Activated T-cell treated with anti-CD3 and anti-CD28 coated beads, Interleukin-2, amount 50 U/mL, for 4 hours (primary cell): ENCODE measurements around the gene TIMM50. TPM values are rescaled to one million over a fixed set of nuclear protein-coding genes. Genes with fewer than 3 reads are reported as not detected.

Source experiments
- ATAC-seq, 2 donors: fragments of 200-7000 bp; cut with Tn5 transposase; one replicate each; pipeline ENCODE4 v1.10.0; 2021
- DNase-seq: peaks from one replicate; pipeline ENCODE4 v3.0.0-alpha.2; 2020
- H3K27me3 Mint-ChIP-seq: one replicate; pipeline ENCODE4 v1.8.0; 2021; ENCODE audit warnings: low read depth, mixed read lengths
- H3K36me3 Mint-ChIP-seq: one replicate; pipeline ENCODE4 v1.8.0; 2022; ENCODE audit warnings: mixed read lengths; ENCODE audit not compliant: insufficient read depth
- H3K4me1 Mint-ChIP-seq: one replicate; pipeline ENCODE4 v1.8.0; 2021; ENCODE audit warnings: low read depth, mixed read lengths
- H3K4me3 Mint-ChIP-seq: one replicate; pipeline ENCODE4 v1.8.0; 2021; ENCODE audit warnings: mild to moderate bottlenecking, moderate library complexity, mixed read lengths
- H3K9me3 Mint-ChIP-seq: one replicate; pipeline ENCODE4 v1.8.0; 2021; ENCODE audit warnings: mixed read lengths
- total RNA-seq, 3 donors: library from RNA; stranded (reverse); gene quantifications; one replicate each; pipeline ENCODE4 v1.2.1, GENCODE V29; 2021

TIMM50 gene
- total RNA-seq, 3 donors from 2014 or later: 192 to 211 (median 195) TPM

GRCh38 chr19:39501340-39501739, 20.7 kb downstream of the TIMM50 start:
- H3K36me3 Mint-ChIP-seq: no peaks in the 10 kb centered on the region
- no peak overlapping the region for H3K4me3 Mint-ChIP-seq
- H3K4me1 Mint-ChIP-seq: peaks cover 18% of the 10 kb centered on the region
- no peaks in the 10 kb centered on the region for H3K9me3 Mint-ChIP-seq
- ATAC-seq (no peak), DNase-seq (no peak)
- peaks cover 68% of the 10 kb centered on the region for H3K27me3 Mint-ChIP-seq

GRCh38 chr19:39502640-39503417, 22.2 kb downstream of the TIMM50 start:
- peak; percentile 53 to 60 for ATAC-seq
- Mint-ChIP-seq H3K9me3 (no peaks in the 10 kb centered on the region), H3K4me3 (no peak overlapping the region), H3K27me3 (peaks cover 70% of the 10 kb centered on the region), H3K36me3 (no peaks in the 10 kb centered on the region), H3K4me1 (peaks cover 28% of the 10 kb centered on the region)
- peak; percentile 75 for DNase-seq

- DNase-seq (no peak), ATAC-seq (no peak)
- Mint-ChIP-seq H3K27me3 (peaks cover 56% of the 10 kb centered on the region), H3K9me3 (no peaks in the 10 kb centered on the region), H3K4me1 (peaks cover 18% of the 10 kb centered on the region), H3K36me3 (no peaks in the 10 kb centered on the region), H3K4me3 (peak overlapping the region; percentile 2)
These were observed 25.9 kb downstream of the TIMM50 start for GRCh38 chr19:39506598-39506943.

DNA sequence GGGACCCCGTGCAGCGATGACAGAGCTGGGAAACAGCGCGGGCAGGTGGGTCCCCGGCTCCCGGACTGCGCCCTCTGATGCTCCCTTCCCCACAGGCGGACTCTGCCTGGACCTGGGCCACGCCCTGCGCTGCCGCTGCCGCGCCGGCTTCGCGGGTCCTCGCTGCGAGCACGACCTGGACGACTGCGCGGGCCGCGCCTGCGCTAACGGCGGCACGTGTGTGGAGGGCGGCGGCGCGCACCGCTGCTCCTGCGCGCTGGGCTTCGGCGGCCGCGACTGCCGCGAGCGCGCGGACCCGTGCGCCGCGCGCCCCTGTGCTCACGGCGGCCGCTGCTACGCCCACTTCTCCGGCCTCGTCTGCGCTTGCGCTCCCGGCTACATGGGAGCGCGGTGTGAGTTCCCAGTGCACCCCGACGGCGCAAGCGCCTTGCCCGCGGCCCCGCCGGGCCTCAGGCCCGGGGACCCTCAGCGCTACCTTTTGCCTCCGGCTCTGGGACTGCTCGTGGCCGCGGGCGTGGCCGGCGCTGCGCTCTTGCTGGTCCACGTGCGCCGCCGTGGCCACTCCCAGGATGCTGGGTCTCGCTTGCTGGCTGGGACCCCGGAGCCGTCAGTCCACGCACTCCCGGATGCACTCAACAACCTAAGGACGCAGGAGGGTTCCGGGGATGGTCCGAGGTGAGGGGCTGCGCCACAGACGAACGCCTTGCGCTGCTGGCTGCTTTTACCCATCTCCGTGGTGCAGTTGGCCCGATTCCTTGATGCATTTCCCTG, 26.5 kb downstream of the TIMM50 start:
- H3K4me3 Mint-ChIP-seq: peak overlapping the region; percentile 68
- H3K27me3 Mint-ChIP-seq: peaks cover 56% of the 10 kb centered on the region
- DNase-seq (peak; percentile 17), ATAC-seq (peak; percentile 80 to 86)
- peaks cover 18% of the 10 kb centered on the region for H3K4me1 Mint-ChIP-seq
- no peaks in the 10 kb centered on the region for H3K9me3 Mint-ChIP-seq
- H3K36me3 Mint-ChIP-seq: no peaks in the 10 kb centered on the region

DNA sequence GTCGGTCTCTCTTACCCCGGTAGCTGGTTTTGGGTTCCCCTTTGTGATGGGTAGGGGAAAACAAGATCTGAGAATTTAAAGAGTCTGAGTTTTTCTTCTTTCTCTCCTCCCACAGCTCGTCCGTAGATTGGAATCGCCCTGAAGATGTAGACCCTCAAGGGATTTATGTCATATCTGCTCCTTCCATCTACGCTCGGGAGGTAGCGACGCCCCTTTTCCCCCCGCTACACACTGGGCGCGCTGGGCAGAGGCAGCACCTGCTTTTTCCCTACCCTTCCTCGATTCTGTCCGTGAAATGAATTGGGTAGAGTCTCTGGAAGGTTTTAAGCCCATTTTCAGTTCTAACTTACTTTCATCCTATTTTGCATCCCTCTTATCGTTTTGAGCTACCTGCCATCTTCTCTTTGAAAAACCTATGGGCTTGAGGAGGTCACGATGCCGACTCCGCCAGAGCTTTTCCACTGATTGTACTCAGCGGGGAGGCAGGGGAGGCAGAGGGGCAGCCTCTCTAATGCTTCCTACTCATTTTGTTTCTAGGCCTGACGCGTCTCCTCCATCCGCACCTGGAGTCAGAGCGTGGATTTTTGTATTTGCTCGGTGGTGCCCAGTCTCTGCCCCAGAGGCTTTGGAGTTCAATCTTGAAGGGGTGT, 27.2 kb downstream of the TIMM50 start:
- H3K9me3 Mint-ChIP-seq: no peaks in the 10 kb centered on the region
- ATAC-seq: no peak
- no peak for DNase-seq
- H3K4me1 Mint-ChIP-seq: peaks cover 18% of the 10 kb centered on the region
- peak overlapping the region; percentile 68 for H3K4me3 Mint-ChIP-seq
- peaks cover 61% of the 10 kb centered on the region for H3K27me3 Mint-ChIP-seq
- no peaks in the 10 kb centered on the region for H3K36me3 Mint-ChIP-seq

DNA sequence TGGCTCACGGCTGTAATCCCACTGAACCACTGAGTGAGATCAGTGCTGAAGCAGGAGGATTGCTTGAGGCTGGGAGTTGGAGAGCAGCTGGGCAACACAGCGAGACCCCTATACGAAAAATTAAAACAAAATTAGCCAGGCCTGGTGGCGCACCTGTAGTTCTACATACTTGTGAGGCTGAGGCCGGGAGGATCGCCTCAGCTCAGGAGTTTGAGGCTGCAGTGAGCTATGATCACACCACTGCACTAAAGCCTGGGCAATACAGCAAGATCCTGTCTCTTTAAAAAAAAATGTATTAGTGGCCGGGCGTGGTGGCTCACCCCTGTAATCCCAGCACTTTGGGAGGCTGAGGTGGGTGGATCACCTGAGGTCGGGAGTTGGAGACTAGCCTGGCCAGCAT, 28.0 kb downstream of the TIMM50 start:
- peaks cover 58% of the 10 kb centered on the region for H3K27me3 Mint-ChIP-seq
- no peak for DNase-seq
- no peak for ATAC-seq
- no peaks in the 10 kb centered on the region for H3K36me3 Mint-ChIP-seq
- no peak overlapping the region for H3K4me3 Mint-ChIP-seq
- H3K9me3 Mint-ChIP-seq: no peaks in the 10 kb centered on the region
- H3K4me1 Mint-ChIP-seq: peaks cover 14% of the 10 kb centered on the region

DNA sequence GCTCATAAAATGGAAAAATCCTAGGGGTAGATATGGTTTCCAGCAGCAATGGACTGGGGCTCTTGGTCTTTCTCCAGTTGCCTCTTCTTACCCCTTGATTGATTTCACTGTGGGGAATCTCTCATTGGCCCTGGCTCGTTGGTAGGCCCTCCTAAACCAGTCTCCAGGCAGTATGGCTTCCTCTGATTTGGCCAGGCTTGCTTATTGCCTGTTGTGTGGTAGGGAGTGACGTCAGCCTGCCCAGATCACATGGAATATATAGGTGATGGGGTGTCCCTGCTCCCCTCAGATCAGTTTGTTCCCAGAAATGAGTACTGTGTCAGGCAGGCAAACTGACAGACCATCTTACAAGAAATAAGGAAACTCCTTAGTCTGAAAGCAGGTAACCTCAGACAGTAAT, 28.6 kb downstream of the TIMM50 start:
- Mint-ChIP-seq H3K4me1 (peaks cover 14% of the 10 kb centered on the region), H3K9me3 (no peaks in the 10 kb centered on the region), H3K36me3 (no peaks in the 10 kb centered on the region), H3K4me3 (no peak overlapping the region), H3K27me3 (peaks cover 57% of the 10 kb centered on the region)
- ATAC-seq (no peak), DNase-seq (no peak)

DNA sequence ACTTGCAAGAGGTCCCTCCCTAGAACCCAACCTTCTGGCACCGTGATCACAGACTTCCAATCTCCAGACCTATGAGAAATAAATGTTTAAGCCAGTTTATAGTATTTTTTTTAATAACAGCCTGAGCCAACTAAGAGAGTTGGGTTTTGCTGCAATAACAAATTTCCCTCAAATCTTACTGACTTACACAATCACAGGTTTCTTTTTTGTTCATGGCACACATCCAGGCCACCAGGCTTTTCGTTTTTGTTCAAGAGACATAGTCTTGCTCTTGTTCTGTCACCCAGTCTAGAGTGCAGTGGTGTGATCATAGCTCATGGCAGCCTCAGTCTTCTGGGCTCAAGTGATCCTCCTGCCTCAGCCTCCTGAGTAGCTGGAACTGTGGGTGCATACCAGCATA, 32.4 kb downstream of the TIMM50 start:
- peaks cover 2% of the 10 kb centered on the region for H3K36me3 Mint-ChIP-seq
- H3K9me3 Mint-ChIP-seq: no peaks in the 10 kb centered on the region
- no peak overlapping the region for H3K4me3 Mint-ChIP-seq
- DNase-seq (no peak), ATAC-seq (no peak)
- H3K27me3 Mint-ChIP-seq: peaks cover 64% of the 10 kb centered on the region
- peaks cover 15% of the 10 kb centered on the region for H3K4me1 Mint-ChIP-seq

DNA sequence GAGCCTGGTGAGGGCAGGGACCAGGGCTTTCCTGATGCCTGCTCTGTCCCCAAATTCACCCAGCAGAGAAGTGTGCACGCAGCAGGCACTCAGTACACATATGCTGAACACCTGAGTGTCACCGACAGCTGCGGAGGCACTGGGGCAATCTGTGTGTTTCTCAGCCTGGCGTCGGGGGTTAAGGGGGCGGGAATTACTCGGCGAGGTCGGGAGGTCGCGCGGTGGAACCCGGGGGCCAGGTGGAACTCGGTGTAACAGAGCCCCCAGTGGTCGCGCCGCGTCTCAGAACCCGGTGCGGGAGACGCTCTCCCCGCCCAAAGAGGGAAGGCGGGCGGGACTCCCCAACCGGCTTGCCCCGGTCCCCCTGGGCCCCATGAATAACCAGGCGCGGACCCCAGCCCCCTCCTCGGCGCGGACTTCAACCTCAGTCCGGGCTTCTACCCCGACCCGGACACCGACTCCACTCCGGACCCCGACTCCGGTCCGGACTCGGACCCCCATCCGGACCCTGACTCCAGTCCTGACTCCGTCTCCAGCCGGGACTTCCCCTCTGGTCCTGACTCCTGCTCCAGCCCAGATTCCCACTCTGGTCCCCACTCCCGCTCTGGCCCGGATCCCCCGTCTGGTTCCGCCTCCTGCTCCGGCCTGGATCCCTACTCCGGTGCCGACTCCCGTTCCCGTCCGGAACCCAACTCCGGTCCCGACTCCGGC, 34.4 kb downstream of the TIMM50 start, which contains the start of gene SELENOV:
Gene SELENOV, plus strand, starts transcription at position 300 of the 711 bp plus-strand sequence. Its CDS starts 74 bp downstream, at position 374.
- ATAC-seq: peak; percentile 74 to 78
- H3K4me3 Mint-ChIP-seq: peak within 1 kb of the TSS; percentile 70
- DNase-seq: no peak
- H3K27me3 Mint-ChIP-seq: peaks cover 58% of the 10 kb centered on the region
- peaks cover 2% of the 10 kb centered on the region for H3K36me3 Mint-ChIP-seq
- no peaks in the 10 kb centered on the region for H3K9me3 Mint-ChIP-seq
- peaks cover 12% of the 10 kb centered on the region for H3K4me1 Mint-ChIP-seq

- H3K4me1 Mint-ChIP-seq: peaks cover 12% of the 10 kb centered on the region
- peak; percentile 18 for DNase-seq
These were observed 35.0 kb downstream of the TIMM50 start for GRCh38 chr19:39515551-39516191.

GRCh38 chr19:39516270-39516669, 35.6 kb downstream of the TIMM50 start:
- ATAC-seq (no peak), DNase-seq (no peak)
- no peaks in the 10 kb centered on the region for H3K9me3 Mint-ChIP-seq
- H3K4me1 Mint-ChIP-seq: peaks cover 12% of the 10 kb centered on the region
- peaks cover 58% of the 10 kb centered on the region for H3K27me3 Mint-ChIP-seq
- H3K36me3 Mint-ChIP-seq: peaks cover 2% of the 10 kb centered on the region
- H3K4me3 Mint-ChIP-seq: peak overlapping the region; percentile 59

More at GRCh38 chr19:39515551-39516191, 35.0 kb downstream of the TIMM50 start:
- Mint-ChIP-seq H3K27me3 (peaks cover 58% of the 10 kb centered on the region), H3K9me3 (no peaks in the 10 kb centered on the region), H3K4me3 (peak overlapping the region; percentile 70), H3K36me3 (peaks cover 2% of the 10 kb centered on the region)
- peak in 1 of 2 donors; percentile 18 for ATAC-seq

- H3K4me3 Mint-ChIP-seq: no peak overlapping the region
- DNase-seq: no peak
- H3K9me3 Mint-ChIP-seq: no peaks in the 10 kb centered on the region
- peaks cover 52% of the 10 kb centered on the region for H3K27me3 Mint-ChIP-seq
- peaks cover 12% of the 10 kb centered on the region for H3K4me1 Mint-ChIP-seq
- no peak for ATAC-seq
- peaks cover 2% of the 10 kb centered on the region for H3K36me3 Mint-ChIP-seq
These were observed 36.8 kb downstream of the TIMM50 start for GRCh38 chr19:39517432-39517831.

DNA sequence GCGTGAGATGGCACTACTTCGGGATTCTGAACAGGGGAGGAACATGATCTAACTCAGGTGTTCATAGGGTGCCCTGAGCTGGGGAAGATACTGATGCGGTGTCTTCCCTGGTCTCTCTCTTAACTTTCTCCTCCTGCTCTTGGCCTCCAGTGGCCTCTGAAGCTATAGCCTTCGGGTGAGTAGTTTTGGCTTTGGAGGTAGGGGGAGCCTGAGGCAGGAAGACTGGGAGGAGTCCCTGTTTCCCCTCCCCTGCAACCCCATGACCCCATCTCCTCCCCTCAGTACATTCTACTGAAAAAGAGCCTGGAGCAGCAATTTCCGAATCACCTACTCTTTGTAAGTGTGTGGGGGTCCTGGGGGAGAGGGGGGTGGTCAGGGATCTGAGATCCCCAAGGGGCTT, 37.8 kb downstream of the TIMM50 start:
- no peak for DNase-seq
- Mint-ChIP-seq H3K36me3 (peaks cover 2% of the 10 kb centered on the region), H3K27me3 (peaks cover 45% of the 10 kb centered on the region), H3K4me1 (peaks cover 12% of the 10 kb centered on the region), H3K9me3 (no peaks in the 10 kb centered on the region), H3K4me3 (no peak overlapping the region)
- no peak for ATAC-seq
